ENCODE results near the gene APOM.

APOM gene

DNA sequence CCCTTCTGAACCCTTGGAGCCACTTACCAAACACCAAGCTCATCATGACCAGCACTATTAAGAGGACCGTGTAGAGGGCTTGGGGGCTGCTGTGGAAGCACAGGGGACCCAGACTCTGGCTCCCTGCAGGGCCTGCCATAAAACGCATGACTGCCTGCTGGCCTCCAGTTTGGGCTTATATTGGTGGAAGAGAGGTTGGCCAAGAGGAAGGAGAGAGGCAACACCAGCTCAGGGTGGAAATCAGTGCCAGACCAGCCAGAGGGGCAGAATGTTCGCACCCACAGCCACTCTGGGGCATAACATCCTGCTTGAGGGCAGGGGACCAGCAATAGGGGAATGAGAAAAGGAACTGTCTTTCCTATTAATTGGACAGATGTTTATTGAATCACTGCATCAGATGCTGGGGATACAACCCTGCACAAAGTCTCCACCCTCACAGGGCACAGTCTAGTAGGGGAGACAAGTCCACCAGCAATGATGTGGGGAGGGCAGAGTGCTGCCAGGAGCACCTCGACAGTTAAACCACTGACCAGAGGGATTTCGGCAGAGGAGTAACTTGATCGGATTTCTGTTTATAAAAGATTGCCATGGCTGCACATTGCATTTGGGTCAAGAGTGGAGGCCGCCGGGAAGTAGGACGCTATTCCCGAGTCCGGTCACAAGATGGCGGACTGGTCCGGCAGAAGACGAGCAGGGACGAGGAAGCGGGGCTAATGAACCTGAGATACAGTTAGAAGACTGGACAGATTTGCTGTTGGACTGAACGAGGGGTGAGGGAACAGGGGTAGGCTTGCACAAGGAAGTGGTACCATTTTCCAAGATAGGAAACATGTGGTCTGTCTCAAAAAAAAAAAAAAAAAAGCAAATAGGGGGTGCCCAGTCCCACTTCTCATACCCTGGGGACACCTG is 24.8 kb downstream of the APOM start, which contains the start of gene LY6G5C:
TSS of gene LY6G5C (minus strand) at position 842 of the 909 bp plus-strand sequence. CDS start at position 148, 694 bp downstream.
- peak; percentile 56 for DNase-seq (ENCODE audit: low read depth)

GRCh38 chr6:31681135-31681671 is 25.5 kb downstream of the APOM start:
- no peak for DNase-seq (ENCODE audit: low read depth)

- DNase-seq (ENCODE audit: low read depth) = no peak
Observed at GRCh38 chr6:31683591-31683990, 27.9 kb downstream of the APOM start.

DNA sequence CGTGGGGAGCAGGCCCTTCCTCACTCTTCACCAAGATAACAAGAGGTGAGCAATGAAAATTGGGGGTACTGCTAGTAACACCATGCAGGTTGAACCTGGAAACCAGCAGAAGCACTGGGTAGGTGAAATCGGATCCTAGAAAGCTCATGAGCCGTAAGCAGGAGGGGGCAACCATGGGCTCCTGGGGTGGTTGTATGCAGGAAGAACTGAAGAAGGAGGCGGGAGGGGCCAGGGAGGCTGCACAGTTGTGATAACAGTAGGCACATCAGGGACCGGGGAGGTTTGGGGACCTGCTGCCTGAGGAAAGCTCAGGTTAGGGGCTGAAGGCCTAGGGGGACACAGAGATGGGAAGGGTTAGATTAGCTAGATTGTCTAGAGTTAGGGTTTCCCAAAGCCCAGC is 30.8 kb downstream of the APOM start:
- DNase-seq (ENCODE audit: low read depth) = no peak

GRCh38 chr6:31687321-31687720 is 31.6 kb downstream of the APOM start:
- no peak for DNase-seq (ENCODE audit: low read depth)

GRCh38 chr6:31687860-31688693 is 32.4 kb downstream of the APOM start:
- no peak for DNase-seq (ENCODE audit: low read depth)

- DNase-seq (ENCODE audit: low read depth) = no peak
Observed at GRCh38 chr6:31689249-31690110, 33.8 kb downstream of the APOM start.

GRCh38 chr6:31690231-31691077 is 34.8 kb downstream of the APOM start:
- DNase-seq (ENCODE audit: low read depth) = no peak

- DNase-seq (ENCODE audit: low read depth) = no peak
Observed at GRCh38 chr6:31691078-31691463, 35.4 kb downstream of the APOM start.

DNA sequence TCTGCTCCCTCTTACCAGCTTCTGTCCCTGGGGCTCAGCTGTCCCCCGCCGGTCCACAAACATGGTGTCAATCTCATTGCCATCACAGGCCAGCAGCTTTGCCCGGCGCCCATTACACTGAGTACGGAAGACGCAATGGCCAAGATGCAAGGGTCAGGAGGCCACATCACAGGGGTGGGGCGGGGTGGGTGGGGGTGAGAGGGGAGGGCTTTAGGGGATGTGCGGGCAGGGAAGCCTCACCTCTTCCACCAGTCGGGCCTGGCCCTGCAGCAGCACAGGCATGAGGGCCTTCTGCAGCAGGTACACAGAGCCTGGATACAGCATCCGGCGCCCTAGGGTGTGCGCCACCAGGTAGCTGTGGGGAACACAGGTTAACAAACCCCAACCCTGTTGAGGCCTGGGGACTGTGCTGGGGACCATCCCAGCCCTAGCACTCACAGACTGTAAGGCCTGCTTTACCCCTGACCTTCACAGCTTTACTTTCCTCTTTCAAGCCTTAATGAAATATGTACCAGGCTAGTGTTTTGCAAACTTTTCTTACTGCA is 35.9 kb downstream of the APOM start:
- no peak for DNase-seq (ENCODE audit: low read depth)

GRCh38 chr6:31692353-31692752 is 36.7 kb downstream of the APOM start:
- no peak for DNase-seq (ENCODE audit: low read depth)

DNA sequence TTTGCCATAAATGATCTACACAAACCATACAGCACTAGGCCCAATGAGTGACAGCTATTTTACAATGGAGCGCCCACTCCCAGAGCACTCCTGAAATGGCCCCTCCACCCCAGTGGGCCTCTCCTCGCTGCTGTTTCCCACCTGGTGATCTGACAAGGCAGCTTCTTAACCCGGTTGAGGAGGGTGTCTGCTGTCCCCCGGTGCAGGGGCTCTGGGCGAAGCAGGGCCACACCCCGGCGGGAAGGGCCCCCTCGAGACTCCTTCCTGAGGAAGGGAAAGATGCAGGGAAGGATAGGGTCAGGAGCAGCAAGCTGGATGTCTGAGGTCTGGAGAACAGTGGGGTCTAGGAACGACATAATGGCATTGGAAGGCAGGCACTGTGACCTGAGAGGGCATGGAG is 37.2 kb downstream of the APOM start:
- DNase-seq (ENCODE audit: low read depth) = no peak

DNA sequence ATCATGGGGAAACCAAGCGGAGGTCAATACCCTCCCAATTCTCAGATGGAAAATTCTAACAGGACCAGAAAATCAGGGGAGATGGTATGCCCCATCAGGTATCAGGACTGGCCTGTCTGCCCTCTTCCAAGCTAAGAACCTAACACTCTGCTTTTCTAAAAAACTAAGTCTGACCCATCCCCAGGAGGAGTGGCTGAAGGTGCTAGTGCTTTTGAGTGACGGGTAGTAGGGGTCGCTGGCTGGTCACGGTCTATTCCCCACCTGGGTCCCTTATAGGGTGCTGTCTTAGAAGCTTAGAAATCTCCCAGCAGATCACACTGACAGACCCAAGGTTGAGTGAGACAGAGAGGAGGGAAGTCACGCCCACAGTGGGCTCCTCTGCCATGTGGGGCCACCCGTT is 37.8 kb downstream of the APOM start:
- DNase-seq (ENCODE audit: low read depth) = no peak

DNA sequence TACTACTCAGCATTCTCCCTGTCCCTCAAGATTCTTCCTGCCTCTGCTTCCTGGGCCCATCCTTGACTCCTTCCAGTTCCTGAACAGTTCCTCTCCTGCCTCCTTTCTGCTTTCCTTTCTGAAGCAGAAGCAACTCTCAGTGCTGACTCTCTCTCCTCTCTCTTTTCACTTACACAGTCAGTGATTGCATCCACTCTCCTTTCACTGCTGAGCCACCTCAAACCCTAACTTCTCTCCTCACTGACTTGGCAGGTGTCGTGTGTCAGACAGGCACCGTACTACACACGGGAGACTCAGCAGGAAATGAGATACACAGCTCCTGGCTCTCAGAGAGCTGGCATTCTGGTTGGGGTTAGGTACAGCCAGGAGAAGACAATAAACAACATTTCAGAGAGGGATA is 41.9 kb downstream of the APOM start:
- DNase-seq (ENCODE audit: low read depth) = no peak

- DNase-seq (ENCODE audit: low read depth) = no peak
Observed at GRCh38 chr6:31700740-31701401, 45.2 kb downstream of the APOM start.

DNA sequence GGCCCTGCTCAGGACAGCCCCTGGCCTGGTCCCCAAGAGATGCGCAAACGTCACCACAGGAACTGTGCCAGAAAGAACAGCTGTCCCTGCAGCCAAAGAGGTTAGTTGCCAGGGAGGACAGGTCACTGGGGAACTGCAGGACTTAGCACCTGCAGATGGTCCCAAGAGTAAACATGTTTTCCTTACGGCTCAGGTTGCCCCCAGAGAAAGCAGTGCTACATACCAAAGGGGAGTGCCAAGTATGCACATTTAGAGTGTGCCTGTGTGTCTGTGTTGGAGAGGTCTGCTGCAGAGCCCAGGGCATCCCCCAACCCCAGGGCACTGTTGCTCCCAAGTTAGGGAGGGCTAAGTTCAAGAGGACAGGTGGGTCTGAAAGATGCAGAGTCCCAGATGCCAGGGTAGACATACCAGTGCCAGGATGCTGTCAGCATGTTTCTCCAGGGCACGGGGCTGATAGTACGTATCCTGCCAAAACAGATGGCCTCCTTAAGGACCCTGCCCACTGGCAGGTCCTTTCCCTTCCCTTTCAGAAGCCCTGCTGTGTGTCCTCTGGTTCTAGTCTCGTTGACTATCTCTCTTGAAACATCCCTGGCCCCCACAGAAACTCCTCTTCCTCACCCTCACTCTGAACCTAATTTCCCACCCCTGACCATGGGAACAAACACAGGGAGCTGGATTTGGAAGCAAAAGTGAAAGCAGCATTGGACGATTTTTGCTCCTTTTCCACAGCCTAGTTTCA is 46.1 kb downstream of the APOM start:
- no peak for DNase-seq (ENCODE audit: low read depth)

- peak; percentile 31 for DNase-seq (ENCODE audit: low read depth)
Observed at GRCh38 chr6:31702405-31702818, 46.7 kb downstream of the APOM start.

GRCh38 chr6:31702819-31703716 is 47.4 kb downstream of the APOM start, which contains the start of gene ABHD16A:
Gene ABHD16A (minus strand): TSS chr6:31703324. CDS start chr6:31703281, 43 bp downstream.
- DNase-seq (ENCODE audit: low read depth) = peak; percentile 98

Measured in activated T-cell treated with anti-CD3 and anti-CD28 coated beads for 48 hours (primary cell).